Measurements from ENCODE around the gene CADM3. TPM values are rescaled to one million over a fixed set of nuclear protein-coding genes. Genes with fewer than 3 reads are reported as not detected.
A peak's percentile ranks its signal among the peaks of the same experiment; 100 is the strongest.

The CADM3 gene
- total and polyA plus RNA-seq, 9 of the 15 experiments (the other 6 are each of a cell fraction or from before 2014, with no cell fraction given): 0.04 TPM; not detected in 8

DNA sequence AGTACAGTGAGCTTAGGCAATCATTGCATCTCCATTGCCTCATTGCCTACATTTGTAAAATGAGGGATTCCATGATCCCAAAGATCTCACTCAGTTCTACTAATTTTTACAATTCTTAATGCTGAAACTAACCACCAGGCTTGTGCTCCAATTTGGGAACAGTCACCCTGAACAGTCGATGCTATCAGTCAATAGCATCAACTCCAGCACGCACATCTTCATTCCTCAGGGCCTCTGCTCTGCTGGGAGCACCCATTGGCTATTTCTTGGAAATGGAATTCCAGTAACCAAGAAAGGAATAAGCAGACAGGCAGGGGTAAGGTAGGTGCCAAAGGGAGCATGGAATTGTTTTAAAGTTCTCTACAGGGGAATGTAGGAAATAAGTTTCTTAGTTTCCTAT is 19.0 kb downstream of the CADM3 start:
- Histone ChIP-seq H3K9ac (ENCODE audit: insufficient read depth in 1 of 2, low read depth in 2 of 2, low read length in 2 of 2) (no peak overlapping the region), H3K4me1 (replicated peaks in 1 of 2; ENCODE audit: control insufficient read depth in 2 of 2, insufficient read depth in 2 of 2, low read length in 2 of 2) (peaks cover 0 to 4% of the 10 kb centered on the region in 2 experiments; a peak in 1 of 5 replicates), H3K36me3 (ENCODE audit: control insufficient read depth, insufficient read depth, low read length) (no peaks in the 10 kb centered on the region), H3K9me3 (replicated peaks; ENCODE audit: control insufficient read depth, insufficient read depth, low read depth, low read length) (no peaks in the 10 kb centered on the region), H2AFZ (ENCODE audit: low read depth, low read length) (no peak overlapping the region), H3K79me2 (ENCODE audit: control insufficient read depth, insufficient read depth, low read length) (no peaks in the 10 kb centered on the region), H3K4me2 (ENCODE audit: insufficient read depth, low read length) (no peak overlapping the region), H3K9me1 (ENCODE audit: control insufficient read depth, insufficient read depth, low read length) (no peaks in the 10 kb centered on the region), H3K27me3 (ENCODE audit: control insufficient read depth in 2 of 2, insufficient read depth in 2 of 2, low read length in 2 of 2) (peaks cover 7 to 12% of the 10 kb centered on the region in 2 experiments; a peak in 3 of 5 replicates), H3K27ac (ENCODE audit: extremely low read depth, low read depth, low read length) (no peak overlapping the region), H3K4me3 (no peak overlapping the region), H4K20me1 (replicated peaks; ENCODE audit: control insufficient read depth, insufficient read depth, low read length) (no peaks in the 10 kb centered on the region)
- in situ Hi-C loops (cut with MboI) (loop anchor here (25.0 kb wide), 1 partner anchor 797 kb away; no protein-coding TSS in a partner anchor), intact Hi-C loops (cut with micrococcal nuclease) (no loop called here)
- 0% methylated on average over 2 of the region's 2 CpGs for WGBS (ENCODE audit: insufficient coverage, low coverage, missing lambda C conversion rate)
- CTCF ChIA-PET (ENCODE audit: low intra/inter-chr PET ratio): no interaction called here
- no peak for FAIRE-seq
- no peak for TF ChIP-seq ARHGAP35 (IDR thresholded peaks at IDR 0.05; ENCODE audit: partially characterized antibody)
- no peak for TF ChIP-seq CBFA2T2 (conservative IDR thresholded peaks at IDR 0.05)
- TF ChIP-seq BCOR (IDR thresholded peaks at IDR 0.05): no peak
- TF ChIP-seq ZNF778 (CRISPR knock-in tag; IDR thresholded peaks at IDR 0.05): no peak
- TF ChIP-seq NFE2L1 (tag; IDR thresholded peaks at IDR 0.05; ENCODE audit: borderline replicate concordance, low read depth): no peak
- ATAC-seq: no peak
- POLR2A ChIA-PET: no interaction called here
- DNase-seq (ENCODE audit: extremely low read depth in 1 of 4, low spot score in 3 of 4): no peak
- no TSS peak for BruUV-seq (replicated peaks)

DNA sequence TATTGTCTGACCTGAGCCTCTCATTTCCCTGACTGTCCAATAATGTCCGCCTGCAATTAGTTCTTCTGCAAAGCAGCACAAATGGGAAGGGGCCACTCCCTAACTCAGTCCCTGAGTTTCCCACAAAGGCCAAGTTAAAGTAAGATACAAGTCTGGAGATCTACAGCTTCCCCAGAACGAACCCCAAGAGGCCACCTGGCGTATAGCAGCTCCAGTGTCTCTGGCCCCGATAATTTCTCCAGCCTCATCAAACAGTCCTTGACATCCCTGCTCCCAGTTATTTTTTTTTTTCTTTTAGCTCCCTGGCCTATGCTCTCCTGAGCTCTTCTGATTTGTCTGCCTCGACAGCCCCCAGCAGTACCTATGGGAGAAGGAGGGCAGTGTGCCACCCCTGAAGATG is 25.1 kb downstream of the CADM3 start:
- CTCF ChIA-PET (ENCODE audit: low intra/inter-chr PET ratio): interaction anchor here (3.5 kb wide), 1 partner anchor 36 kb away, joined by 28 read pairs; no protein-coding TSS in a partner anchor
- Histone ChIP-seq H3K27ac (ENCODE audit: extremely low read depth, low read depth, low read length) (no peak overlapping the region), H3K27me3 (ENCODE audit: control insufficient read depth in 2 of 2, insufficient read depth in 2 of 2, low read length in 2 of 2) (peaks cover 0 to 14% of the 10 kb centered on the region in 2 experiments; a peak in 3 of 5 replicates), H2AFZ (ENCODE audit: low read depth, low read length) (no peak overlapping the region), H3K4me2 (ENCODE audit: insufficient read depth, low read length) (no peak overlapping the region), H3K9me3 (replicated peaks; ENCODE audit: control insufficient read depth, insufficient read depth, low read depth, low read length) (no peaks in the 10 kb centered on the region), H3K4me3 (no peak overlapping the region), H3K79me2 (ENCODE audit: control insufficient read depth, insufficient read depth, low read length) (no peaks in the 10 kb centered on the region), H3K9me1 (ENCODE audit: control insufficient read depth, insufficient read depth, low read length) (no peaks in the 10 kb centered on the region), H3K36me3 (ENCODE audit: control insufficient read depth, insufficient read depth, low read length) (no peaks in the 10 kb centered on the region), H3K4me1 (replicated peaks in 1 of 2; ENCODE audit: control insufficient read depth in 2 of 2, insufficient read depth in 2 of 2, low read length in 2 of 2) (peaks cover 3 to 8% of the 10 kb centered on the region in 2 experiments; a peak in 3 of 5 replicates), H3K9ac (ENCODE audit: insufficient read depth in 1 of 2, low read depth in 2 of 2, low read length in 2 of 2) (no peak overlapping the region), H4K20me1 (replicated peaks; ENCODE audit: control insufficient read depth, insufficient read depth, low read length) (no peaks in the 10 kb centered on the region)
- intact Hi-C loops (cut with micrococcal nuclease): no loop called here
- WGBS (ENCODE audit: insufficient coverage, low coverage, missing lambda C conversion rate): 7% methylated on average over 5 of the region's 5 CpGs
- DNase-seq (ENCODE audit: extremely low read depth in 1 of 4, low spot score in 3 of 4) (peak in 2 of 4 experiments; percentile 18 to 23), ATAC-seq (peak; percentile 77), FAIRE-seq (peak; percentile 29)
- BruUV-seq (replicated peaks): no TSS peak
- in situ Hi-C loops (cut with MboI): loop anchor here (25.0 kb wide), 1 partner anchor 791 kb away; no protein-coding TSS in a partner anchor
- POLR2A ChIA-PET: interaction anchor here (0.7 kb wide), 1 partner anchor 55 kb away, joined by 3 read pairs; no protein-coding TSS in a partner anchor
- TF ChIP-seq, protein P1, sequence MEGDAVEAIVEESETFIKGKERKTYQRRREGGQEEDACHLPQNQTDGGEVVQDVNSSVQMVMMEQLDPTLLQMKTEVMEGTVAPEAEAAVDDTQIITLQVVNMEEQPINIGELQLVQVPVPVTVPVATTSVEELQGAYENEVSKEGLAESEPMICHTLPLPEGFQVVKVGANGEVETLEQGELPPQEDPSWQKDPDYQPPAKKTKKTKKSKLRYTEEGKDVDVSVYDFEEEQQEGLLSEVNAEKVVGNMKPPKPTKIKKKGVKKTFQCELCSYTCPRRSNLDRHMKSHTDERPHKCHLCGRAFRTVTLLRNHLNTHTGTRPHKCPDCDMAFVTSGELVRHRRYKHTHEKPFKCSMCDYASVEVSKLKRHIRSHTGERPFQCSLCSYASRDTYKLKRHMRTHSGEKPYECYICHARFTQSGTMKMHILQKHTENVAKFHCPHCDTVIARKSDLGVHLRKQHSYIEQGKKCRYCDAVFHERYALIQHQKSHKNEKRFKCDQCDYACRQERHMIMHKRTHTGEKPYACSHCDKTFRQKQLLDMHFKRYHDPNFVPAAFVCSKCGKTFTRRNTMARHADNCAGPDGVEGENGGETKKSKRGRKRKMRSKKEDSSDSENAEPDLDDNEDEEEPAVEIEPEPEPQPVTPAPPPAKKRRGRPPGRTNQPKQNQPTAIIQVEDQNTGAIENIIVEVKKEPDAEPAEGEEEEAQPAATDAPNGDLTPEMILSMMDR (IDR thresholded peaks at IDR 0.05 in 2 of 3, conservative IDR thresholded peaks at IDR 0.05 in 1 of 3; ENCODE audit: insufficient read depth in 2 of 3, low read depth in 1 of 3, low read length in 3 of 3): peak; percentile 37 to 42 (median 37); a peak in 5 of 6 replicates
- TF ChIP-seq FUS (optimal IDR thresholded peaks at IDR 0.05; ENCODE audit: low read depth, low read length): no peak
- TF ChIP-seq HMG20A (CRISPR knock-in tag; conservative IDR thresholded peaks at IDR 0.05): no peak
- TF ChIP-seq CBX3 (IDR thresholded peaks at IDR 0.05; ENCODE audit: borderline replicate concordance in 1 of 2, low read length in 2 of 2): peak in 1 of 2 experiments; percentile 52; a peak in 1 of 3 replicates
- peak; percentile 33; the same call in 1 of the 2 replicates for TF ChIP-seq TRIM28 (IDR thresholded peaks at IDR 0.05)
- no peak for TF ChIP-seq MTF1 (CRISPR knock-in tag; IDR thresholded peaks at IDR 0.05; ENCODE audit: borderline replicate concordance)
- TF ChIP-seq ZNF165 (CRISPR knock-in tag; IDR thresholded peaks at IDR 0.05; ENCODE audit: borderline replicate concordance): no peak
- TF ChIP-seq PHB2 (IDR thresholded peaks at IDR 0.05; ENCODE audit: low read depth): no peak
- no peak for TF ChIP-seq GATAD2B (IDR thresholded peaks at IDR 0.05; ENCODE audit: borderline replicate concordance)
- TF ChIP-seq THAP7 (CRISPR knock-in tag; IDR thresholded peaks at IDR 0.05): no peak
